K562 (cell line): Measurements from ENCODE around the gene PCID2. TPM values are rescaled to one million over a fixed set of nuclear protein-coding genes. Genes with fewer than 3 reads are reported as not detected.

Experiments used
- ATAC-seq: fragments of 200-7000 bp; cut with Tn5 transposase; 3 replicates; pipeline ENCODE4 v1.9.1; 2020; ENCODE audit warnings: moderate library complexity
- BruUV-seq: library from RNA; stranded (reverse); fragments of 400-500 nt; replicated peaks from 2 replicates; lab custom pipeline; 2021; lab: Mats Ljungman, UMichigan
- CTCF ChIA-PET: fragments of 300-600 bp; formaldehyde crosslinking; extraction: SDS; loops from one replicate; lab custom pipeline; 2021; ENCODE audit warnings: low intra/inter-chr PET ratio; lab: Yijun Ruan, JAX
- POLR2A ChIA-PET: fragments of 300-600, 350-650 bp; sonication (Branson Sonifier 250); formaldehyde crosslinking; extraction: SDS; loops from one replicate; lab custom pipeline; 2021; ENCODE audit warnings: antibody characterized with exemption, inconsistent platforms; lab: Yijun Ruan, JAX
- DNase-seq, 4 experiments: peaks; one replicate each; pipeline versions ENCODE4 v3.0.0 to v3.0.0-alpha.2; 2011 to 2018; ENCODE audit warnings: low spot score in 3 of 4, mixed read lengths in 3 of 4; ENCODE audit errors: extremely low read depth in 1 of 4
- FAIRE-seq: peaks from 2 replicates; lab custom pipeline; 2011; peaks lifted over from hg19 to GRCh38; lab: Jason Lieb, UNC
- H2AFZ ChIP-seq: 2 replicates; pipeline ENCODE4 v1.6.0; 2011; ENCODE audit warnings: low read depth, low read length, control low read depth, inconsistent platforms
- H3K27ac ChIP-seq: fragments of 200-600 bp; 3 replicates; pipeline ENCODE4 v1.8.0; 2011; ENCODE audit warnings: low read depth, mild to moderate bottlenecking, control low read depth, inconsistent platforms, low read length, moderate library complexity, mixed read lengths; ENCODE audit errors: extremely low read depth
- H3K27me3 ChIP-seq, 2 experiments: fragments of 300-600 bp in 1 of 2; 2 replicates in 1 of 2; 3 replicates in 1 of 2; pipeline versions ENCODE4 v1.6.0 to v1.8.0; 2011; ENCODE audit warnings: inconsistent platforms in 2 of 2, low read length in 2 of 2, mild to moderate bottlenecking in 1 of 2, mixed read lengths in 1 of 2, moderate library complexity in 1 of 2; ENCODE audit not compliant: control insufficient read depth in 2 of 2, insufficient read depth in 2 of 2
- H3K36me3 ChIP-seq: fragments of 300-600 bp; 3 replicates; pipeline ENCODE4 v1.8.0; 2011; ENCODE audit warnings: mild to moderate bottlenecking, low read length, inconsistent platforms; ENCODE audit not compliant: control insufficient read depth, insufficient read depth
- H3K4me1 ChIP-seq, 2 experiments: fragments of 200-600 bp in 1 of 2; replicated peaks in 1 of 2; 2 replicates in 1 of 2; 3 replicates in 1 of 2; pipeline versions ENCODE4 v1.5.1 to v1.8.0; 2011; ENCODE audit warnings: inconsistent platforms in 2 of 2, low read length in 2 of 2, mild to moderate bottlenecking in 1 of 2, mixed read lengths in 1 of 2, moderate library complexity in 1 of 2; ENCODE audit not compliant: control insufficient read depth in 2 of 2, insufficient read depth in 2 of 2
- H3K4me2 ChIP-seq: 2 replicates; pipeline ENCODE4 v1.6.1; 2011; ENCODE audit warnings: low read length, control low read depth, inconsistent platforms, mixed read lengths; ENCODE audit not compliant: insufficient read depth
- H3K4me3 ChIP-seq: fragments of 200-600 bp; sonication (generic), shearing (Covaris generic); 2 replicates; pipeline ENCODE4 v1.5.1; 2016; ENCODE audit warnings: control low read depth, inconsistent platforms
- H3K79me2 ChIP-seq: fragments of 200-600 bp; 3 replicates; pipeline ENCODE4 v1.8.0; 2011; ENCODE audit warnings: low read length, inconsistent platforms; ENCODE audit not compliant: control insufficient read depth, insufficient read depth
- H3K9ac ChIP-seq, 2 experiments: 2 replicates each; pipeline versions ENCODE4 v1.6.0 to v1.6.1; 2011; ENCODE audit warnings: low read depth in 2 of 2, low read length in 2 of 2, control low read depth in 1 of 2, inconsistent platforms in 1 of 2, mild to moderate bottlenecking in 1 of 2, mixed read lengths in 1 of 2; ENCODE audit not compliant: insufficient read depth in 1 of 2
- H3K9me1 ChIP-seq: one replicate; pipeline ENCODE4 v1.6.0; 2011; ENCODE audit warnings: inconsistent platforms, mild to moderate bottlenecking, low read length, moderate library complexity; ENCODE audit not compliant: control insufficient read depth, insufficient read depth
- H3K9me3 ChIP-seq: replicated peaks from 2 replicates; pipeline ENCODE4 v1.5.1; 2011; ENCODE audit warnings: low read depth, low read length, inconsistent platforms; ENCODE audit not compliant: control insufficient read depth, insufficient read depth
- H4K20me1 ChIP-seq: replicated peaks from 2 replicates; pipeline ENCODE4 v1.6.1; 2011; ENCODE audit warnings: low read length, inconsistent platforms, mixed read lengths; ENCODE audit not compliant: control insufficient read depth, insufficient read depth
- KAT8 ChIP-seq: fragments of 450-650 bp; IDR thresholded peaks from 2 replicates; pipeline ENCODE4 v1.6.1; 2016; ENCODE audit warnings: low read depth, mild to moderate bottlenecking
- MBD2 ChIP-seq: sonication (generic); IDR thresholded peaks from 2 replicates; pipeline ENCODE4 v1.6.1; 2016; ENCODE audit warnings: low read depth, borderline replicate concordance
- PHF21A ChIP-seq: fragments of 450-650 bp; IDR thresholded peaks from 2 replicates; pipeline ENCODE4 v1.6.1; 2017; ENCODE audit warnings: low read depth, borderline replicate concordance
- PKNOX1 ChIP-seq: fragments of 450-650 bp; IDR thresholded peaks from 2 replicates; pipeline ENCODE4 v1.6.1; 2016
- SAP30 ChIP-seq: fragments of 200-600 bp; sonication (generic); IDR thresholded peaks from 2 replicates; pipeline ENCODE4 v1.6.1; 2012; ENCODE audit warnings: borderline replicate concordance, low read depth, mild to moderate bottlenecking, moderate library complexity, low read length, control low read depth, inconsistent platforms; ENCODE audit not compliant: insufficient read depth, poor library complexity, severe bottlenecking
- THRAP3 ChIP-seq: fragments of 450-650 bp; IDR thresholded peaks from 2 replicates; pipeline ENCODE4 v1.6.1; 2016; ENCODE audit warnings: mild to moderate bottlenecking, inconsistent platforms, borderline replicate concordance
- WGBS: fragments of 100-300 bp; shearing (Covaris generic); methylation state at CpG from one replicate; pipeline ENCODE4 v1.1.6; 2016; ENCODE audit warnings: low coverage, mixed read lengths; ENCODE audit not compliant: insufficient coverage; ENCODE audit errors: missing lambda C conversion rate; 5-methylcytosine and 5-hydroxymethylcytosine counted together
- in situ Hi-C: fragments of 300-500 bp; cut with MboI; formaldehyde crosslinking; loops from 4 replicates; pipeline ENCODE4 v1.15.0; 2018; ENCODE audit warnings: inconsistent platforms, mixed read lengths
- intact Hi-C: fragments of 100-400 bp; cut with micrococcal nuclease; formaldehyde crosslinking; loops from 2 replicates; pipeline ENCODE4 v1.14.2; 2022
- polyA plus RNA-seq, 8 experiments: library from polyadenylated mRNA; depleted of rRNA in 4 of 8; stranded (reverse) in 5 of 8; unstranded in 3 of 8; fragments of >200 nt; fragmentation: Nextera tagmentation in 2 of 8; fragmentation: Illumina TruSeq in 1 of 8; extraction: Ambion mirVana in 2 of 8; extraction: Trizol in 1 of 8; gene quantifications; 2 replicates each; pipeline versions ENCODE4 v1.2.1 to v1.2.3, GENCODE V29; 2011 to 2014; ENCODE audit warnings: inconsistent platforms in 1 of 8, missing spikeins in 1 of 8
- total RNA-seq, 7 experiments: library from RNA; depleted of rRNA in 6 of 7; stranded (reverse); fragments of >200 nt in 6 of 7; fragmentation: Illumina TruSeq in 2 of 7; extraction: Trizol in 2 of 7; gene quantifications; 2 replicates each; pipeline versions ENCODE4 v1.2.1 to v1.2.3, GENCODE V29; 2011 to 2021; ENCODE audit warnings: low replicate concordance in 1 of 7
- TF ChIP-seq, protein P1 (sequence below): fragments of 450-650 bp; IDR thresholded peaks from 2 replicates; pipeline ENCODE4 v1.6.1; 2014; ENCODE audit warnings: low read depth, mild to moderate bottlenecking, moderate library complexity, borderline replicate concordance
- TF ChIP-seq, protein P2 (sequence below): fragments of 450-650 bp; formaldehyde crosslinking; IDR thresholded peaks from 2 replicates; pipeline ENCODE4 v1.4.0; 2022; ENCODE audit warnings: missing genetic modification characterization

Gene PCID2
- total and polyA plus RNA-seq, 9 of the 15 experiments (the other 6 are each of a cell fraction or from before 2014, with no cell fraction given), result 39.6 to 117 (median 59.6) TPM

DNA sequence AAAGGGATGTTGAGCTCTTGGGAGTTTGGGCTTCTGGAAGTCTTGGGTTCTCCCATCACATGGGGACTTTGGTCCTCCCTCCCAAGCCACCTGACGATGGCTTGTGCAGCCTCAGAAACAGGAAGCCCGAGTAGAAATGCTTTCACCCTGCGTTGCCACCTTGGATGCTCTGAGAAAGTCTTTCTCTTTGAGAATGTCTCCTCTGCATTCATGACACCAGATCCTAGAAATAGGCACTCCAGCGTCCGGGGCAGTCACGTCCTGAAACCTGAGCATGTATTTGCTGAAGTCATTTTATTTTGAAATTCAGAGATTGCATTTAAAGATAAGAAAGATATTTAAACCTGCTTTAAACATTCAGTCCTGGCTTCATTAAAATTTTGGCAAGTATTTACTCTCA lies 35.4 kb upstream of the PCID2 start:
- no TSS peak for BruUV-seq
- no peak for TF ChIP-seq THRAP3
- no peak for TF ChIP-seq PKNOX1
- TF ChIP-seq SAP30, result no peak
- TF ChIP-seq, protein P1, sequence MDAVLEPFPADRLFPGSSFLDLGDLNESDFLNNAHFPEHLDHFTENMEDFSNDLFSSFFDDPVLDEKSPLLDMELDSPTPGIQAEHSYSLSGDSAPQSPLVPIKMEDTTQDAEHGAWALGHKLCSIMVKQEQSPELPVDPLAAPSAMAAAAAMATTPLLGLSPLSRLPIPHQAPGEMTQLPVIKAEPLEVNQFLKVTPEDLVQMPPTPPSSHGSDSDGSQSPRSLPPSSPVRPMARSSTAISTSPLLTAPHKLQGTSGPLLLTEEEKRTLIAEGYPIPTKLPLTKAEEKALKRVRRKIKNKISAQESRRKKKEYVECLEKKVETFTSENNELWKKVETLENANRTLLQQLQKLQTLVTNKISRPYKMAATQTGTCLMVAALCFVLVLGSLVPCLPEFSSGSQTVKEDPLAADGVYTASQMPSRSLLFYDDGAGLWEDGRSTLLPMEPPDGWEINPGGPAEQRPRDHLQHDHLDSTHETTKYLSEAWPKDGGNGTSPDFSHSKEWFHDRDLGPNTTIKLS, result no peak
- TF ChIP-seq KAT8, result no peak
- no peak for TF ChIP-seq PHF21A
- TF ChIP-seq, protein P2, sequence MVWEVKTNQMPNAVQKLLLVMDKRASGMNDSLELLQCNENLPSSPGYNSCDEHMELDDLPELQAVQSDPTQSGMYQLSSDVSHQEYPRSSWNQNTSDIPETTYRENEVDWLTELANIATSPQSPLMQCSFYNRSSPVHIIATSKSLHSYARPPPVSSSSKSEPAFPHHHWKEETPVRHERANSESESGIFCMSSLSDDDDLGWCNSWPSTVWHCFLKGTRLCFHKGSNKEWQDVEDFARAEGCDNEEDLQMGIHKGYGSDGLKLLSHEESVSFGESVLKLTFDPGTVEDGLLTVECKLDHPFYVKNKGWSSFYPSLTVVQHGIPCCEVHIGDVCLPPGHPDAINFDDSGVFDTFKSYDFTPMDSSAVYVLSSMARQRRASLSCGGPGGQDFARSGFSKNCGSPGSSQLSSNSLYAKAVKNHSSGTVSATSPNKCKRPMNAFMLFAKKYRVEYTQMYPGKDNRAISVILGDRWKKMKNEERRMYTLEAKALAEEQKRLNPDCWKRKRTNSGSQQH (CRISPR knock-in tag), result no peak
- TF ChIP-seq MBD2, result no peak

More for the DNA sequence above, 35.4 kb upstream of the PCID2 start:
- Histone ChIP-seq H3K9ac (no peak overlapping the region), H4K20me1 (no peaks in the 10 kb centered on the region), H3K4me2 (no peak overlapping the region), H3K27me3 (no peaks in the 10 kb centered on the region), H3K4me3 (no peak overlapping the region), H2AFZ (no peak overlapping the region), H3K36me3 (peaks cover 91% of the 10 kb centered on the region; the same call in 2 of the 3 replicates), H3K4me1 (no peaks in the 10 kb centered on the region), H3K79me2 (no peaks in the 10 kb centered on the region), H3K9me1 (no peaks in the 10 kb centered on the region), H3K27ac (no peak overlapping the region), H3K9me3 (no peaks in the 10 kb centered on the region)
- FAIRE-seq (no peak), ATAC-seq (no peak), DNase-seq (no peak)
- POLR2A ChIA-PET, result no interaction called here
- CTCF ChIA-PET, result no interaction called here
- intact Hi-C loops, result no loop called here
- 87% methylated on average over 5 of the region's 6 CpGs for WGBS
- in situ Hi-C loops, result no loop called here
